Left lung (tissue), 10 donors: ENCODE measurements around the gene LSM14A. TPM values are rescaled to one million over a fixed set of nuclear protein-coding genes. Genes with fewer than 3 reads are reported as not detected.

ENCODE experiments used
- ATAC-seq: fragments of 200-7000 bp; cut with Tn5 transposase; one replicate; pipeline ENCODE4 v1.9.1; 2020; ENCODE audit warnings: moderate library complexity
- DNase-seq, 4 donors: peaks; one replicate each; pipeline ENCODE4 v3.0.0-alpha.2; 2013 to 2020
- H3K27ac ChIP-seq, 2 donors: fragments of 200-600 bp; sonication (generic) in 1 of 2; one replicate each; pipeline versions ENCODE4 v1.5.0 to v1.8.0; 2020 to 2021
- H3K27me3 ChIP-seq, 2 donors: fragments of 200-600 bp; sonication (generic) in 1 of 2; one replicate each; pipeline versions ENCODE4 v1.5.0 to v1.8.0; 2020 to 2021
- H3K36me3 ChIP-seq, 2 donors: fragments of 200-600 bp; sonication (generic) in 1 of 2; one replicate each; pipeline versions ENCODE4 v1.5.0 to v1.8.0; 2020 to 2021
- H3K4me1 ChIP-seq, 2 donors: fragments of 200-600 bp; one replicate each; pipeline ENCODE4 v1.8.0; 2021
- H3K4me3 ChIP-seq, 2 donors: fragments of 200-600 bp; sonication (generic) in 1 of 2; one replicate each; pipeline versions ENCODE4 v1.5.0 to v1.8.0; 2020 to 2021; ENCODE audit warnings: mild to moderate bottlenecking in 1 of 2
- H3K9me3 ChIP-seq, 2 donors: fragments of 200-600 bp; sonication (generic) in 1 of 2; one replicate each; pipeline versions ENCODE4 v1.5.0 to v1.8.0; 2020 to 2021
- CTCF ChIP-seq, 2 donors: fragments of 200-600 bp; sonication (generic) in 1 of 2; IDR thresholded peaks; one replicate each; pipeline versions ENCODE4 v1.5.0 to v1.8.0; 2021; ENCODE audit warnings: antibody characterized with exemption in 2 of 2
- intact Hi-C, 2 donors: fragments of 100-400 bp; cut with DNase I; formaldehyde crosslinking; loops; one replicate each; pipeline versions ENCODE4 v1.11.2 to v1.14.2; 2022
- polyA plus RNA-seq, 6 donors: library from polyadenylated mRNA; unstranded; fragments of 120-200 nt; gene quantifications; one replicate each; pipeline ENCODE4 v1.2.1, GENCODE V29; 2013; ENCODE audit not compliant: insufficient read length in 6 of 6
- total RNA-seq, 2 donors: library from RNA; stranded (reverse); fragmentation: NEBNext Ultra II Directional; extraction: Animal tissue kit (Norgen Biotek cat#: 25700); gene quantifications; one replicate each; pipeline ENCODE4 v1.2.1, GENCODE V29; 2021
- donor health status: DM: no; HTN: yes; CAD: no.
- donor health status: DM: no; HTN: no; CAD: no.

The LSM14A gene
- total and polyA plus RNA-seq, 8 donors = 88.0 to 176 (median 155) TPM

- Histone ChIP-seq H3K4me3 (no peak overlapping the region), H3K4me1 (no peaks in the 10 kb centered on the region), H3K36me3 (no peaks in the 10 kb centered on the region), H3K27me3 (no peaks in the 10 kb centered on the region), H3K9me3 (no peaks in the 10 kb centered on the region), H3K27ac (no peak overlapping the region)
- TF ChIP-seq CTCF (IDR thresholded peaks at IDR 0.05) = no peak
- DNase-seq (no peak), ATAC-seq (no peak)
- intact Hi-C loops = loop anchor here in 1 of 2 donors (5.0 to 10.0 kb wide), 2 partner anchors 104 to 371 kb away; no protein-coding TSS in a partner anchor
Measured at GRCh38 chr19:34148658-34149185, 23.6 kb upstream of the LSM14A start.

- no peaks in the 10 kb centered on the region for H3K27me3 ChIP-seq
- intact Hi-C loops = loop anchor here in 1 of 2 donors (5.0 to 10.0 kb wide), 2 partner anchors 105 to 373 kb away; no protein-coding TSS in a partner anchor
- no peaks in the 10 kb centered on the region for H3K36me3 ChIP-seq
- H3K4me3 ChIP-seq = no peak overlapping the region
- no peak for DNase-seq
- no peak for TF ChIP-seq CTCF (IDR thresholded peaks at IDR 0.05)
- no peaks in the 10 kb centered on the region for H3K4me1 ChIP-seq
- H3K9me3 ChIP-seq = no peaks in the 10 kb centered on the region
- no peak overlapping the region for H3K27ac ChIP-seq
- no peak for ATAC-seq
Measured at GRCh38 chr19:34149873-34150272, 22.4 kb upstream of the LSM14A start.

GRCh38 chr19:34150558-34150957 lies 21.7 kb upstream of the LSM14A start:
- H3K9me3 ChIP-seq = no peaks in the 10 kb centered on the region
- H3K36me3 ChIP-seq = no peaks in the 10 kb centered on the region
- no peaks in the 10 kb centered on the region for H3K4me1 ChIP-seq
- no peak for TF ChIP-seq CTCF (IDR thresholded peaks at IDR 0.05)
- no peaks in the 10 kb centered on the region for H3K27me3 ChIP-seq
- ATAC-seq (no peak), DNase-seq (no peak)
- H3K4me3 ChIP-seq = no peak overlapping the region
- intact Hi-C loops = no loop called here
- no peak overlapping the region for H3K27ac ChIP-seq

- TF ChIP-seq CTCF (IDR thresholded peaks at IDR 0.05) = no peak
- intact Hi-C loops = no loop called here
- H3K9me3 ChIP-seq = no peaks in the 10 kb centered on the region
- no peak for DNase-seq
- H3K4me3 ChIP-seq = no peak overlapping the region
- no peak overlapping the region for H3K27ac ChIP-seq
- no peaks in the 10 kb centered on the region for H3K36me3 ChIP-seq
- no peaks in the 10 kb centered on the region for H3K27me3 ChIP-seq
- no peaks in the 10 kb centered on the region for H3K4me1 ChIP-seq
- ATAC-seq = no peak
Measured at GRCh38 chr19:34151439-34151838, 20.9 kb upstream of the LSM14A start.

- no peaks in the 10 kb centered on the region for H3K4me1 ChIP-seq
- no peak overlapping the region for H3K27ac ChIP-seq
- intact Hi-C loops = no loop called here
- TF ChIP-seq CTCF (IDR thresholded peaks at IDR 0.05) = no peak
- H3K9me3 ChIP-seq = no peaks in the 10 kb centered on the region
- no peaks in the 10 kb centered on the region for H3K27me3 ChIP-seq
- no peak overlapping the region for H3K4me3 ChIP-seq
- DNase-seq (no peak), ATAC-seq (no peak)
- no peaks in the 10 kb centered on the region for H3K36me3 ChIP-seq
Measured at GRCh38 chr19:34154401-34154800, 17.9 kb upstream of the LSM14A start.
